ENCODE measurements around the gene ANO1.

DNA sequence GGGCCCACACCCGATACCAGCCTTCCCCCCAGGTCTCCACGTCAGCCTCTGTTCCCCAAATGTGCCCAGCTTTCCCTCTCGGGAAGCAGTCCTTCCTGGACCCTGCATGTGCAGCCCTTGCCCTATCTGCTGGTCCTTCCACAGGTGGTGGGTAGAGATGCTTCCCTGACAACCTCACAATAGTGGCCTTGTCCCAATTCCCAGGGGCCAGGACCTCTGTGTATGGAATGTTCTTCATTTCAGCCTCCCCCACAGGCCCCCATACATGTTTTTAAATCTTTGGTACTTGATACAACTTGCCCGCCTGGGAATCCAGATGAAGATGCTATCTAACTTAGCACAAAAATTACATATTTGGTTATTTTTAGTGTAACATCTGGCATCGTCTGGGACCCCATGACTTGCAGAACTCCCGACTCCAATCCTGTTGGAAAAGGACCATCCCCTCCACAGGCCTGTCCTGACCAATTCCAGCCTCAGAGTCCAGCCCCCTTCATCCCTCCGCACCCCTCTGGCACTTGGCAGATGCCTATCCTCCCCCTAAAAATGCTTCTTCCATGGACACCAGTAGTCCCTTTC lies 39.5 kb downstream of the ANO1 start:
- TF ChIP-seq, protein P1, sequence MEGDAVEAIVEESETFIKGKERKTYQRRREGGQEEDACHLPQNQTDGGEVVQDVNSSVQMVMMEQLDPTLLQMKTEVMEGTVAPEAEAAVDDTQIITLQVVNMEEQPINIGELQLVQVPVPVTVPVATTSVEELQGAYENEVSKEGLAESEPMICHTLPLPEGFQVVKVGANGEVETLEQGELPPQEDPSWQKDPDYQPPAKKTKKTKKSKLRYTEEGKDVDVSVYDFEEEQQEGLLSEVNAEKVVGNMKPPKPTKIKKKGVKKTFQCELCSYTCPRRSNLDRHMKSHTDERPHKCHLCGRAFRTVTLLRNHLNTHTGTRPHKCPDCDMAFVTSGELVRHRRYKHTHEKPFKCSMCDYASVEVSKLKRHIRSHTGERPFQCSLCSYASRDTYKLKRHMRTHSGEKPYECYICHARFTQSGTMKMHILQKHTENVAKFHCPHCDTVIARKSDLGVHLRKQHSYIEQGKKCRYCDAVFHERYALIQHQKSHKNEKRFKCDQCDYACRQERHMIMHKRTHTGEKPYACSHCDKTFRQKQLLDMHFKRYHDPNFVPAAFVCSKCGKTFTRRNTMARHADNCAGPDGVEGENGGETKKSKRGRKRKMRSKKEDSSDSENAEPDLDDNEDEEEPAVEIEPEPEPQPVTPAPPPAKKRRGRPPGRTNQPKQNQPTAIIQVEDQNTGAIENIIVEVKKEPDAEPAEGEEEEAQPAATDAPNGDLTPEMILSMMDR (IDR thresholded peaks at IDR 0.05; ENCODE audit: low read length), result no peak
- no peak for TF ChIP-seq EZH2 (IDR thresholded peaks at IDR 0.05; ENCODE audit: borderline replicate concordance, low read length)
